B cell (primary cell): ENCODE results near the gene ARF5.
"Not testable (repeated sequence)": the region's sequence is repeated elsewhere in the genome, so short reads cannot be mapped to it uniquely, and the experiment has no call there.

Experiments
- EZH2 ChIP-seq: IDR thresholded peaks from 2 replicates; pipeline ENCODE4 v1.6.1; 2012; ENCODE audit warnings: borderline replicate concordance, low read depth, mild to moderate bottlenecking, moderate library complexity, low read length; ENCODE audit not compliant: insufficient read depth, poor library complexity, severe bottlenecking
- TF ChIP-seq, protein P1 (sequence below): fragments of 200-600 bp; IDR thresholded peaks from one replicate; pipeline ENCODE4 v1.8.0; 2022; ENCODE audit warnings: antibody characterized with exemption, mild to moderate bottlenecking

DNA sequence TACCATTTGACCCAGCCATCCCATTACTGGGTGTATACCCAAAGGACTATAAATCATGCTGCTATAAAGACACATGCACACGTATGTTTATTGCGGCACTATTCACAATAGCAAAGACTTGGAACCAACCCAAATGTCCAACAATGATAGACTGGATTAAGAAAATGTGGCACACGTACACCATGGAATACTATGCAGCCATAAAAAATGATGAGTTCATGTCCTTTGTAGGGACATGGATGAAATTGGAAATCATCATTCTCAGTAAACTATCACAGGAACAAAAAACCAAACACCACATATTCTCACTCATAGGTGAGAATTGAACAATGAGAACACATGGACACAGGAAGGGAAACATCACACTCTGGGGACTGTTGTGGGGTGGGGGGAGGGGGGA lies 20.2 kb upstream of the ARF5 start:
- TF ChIP-seq, protein P1, sequence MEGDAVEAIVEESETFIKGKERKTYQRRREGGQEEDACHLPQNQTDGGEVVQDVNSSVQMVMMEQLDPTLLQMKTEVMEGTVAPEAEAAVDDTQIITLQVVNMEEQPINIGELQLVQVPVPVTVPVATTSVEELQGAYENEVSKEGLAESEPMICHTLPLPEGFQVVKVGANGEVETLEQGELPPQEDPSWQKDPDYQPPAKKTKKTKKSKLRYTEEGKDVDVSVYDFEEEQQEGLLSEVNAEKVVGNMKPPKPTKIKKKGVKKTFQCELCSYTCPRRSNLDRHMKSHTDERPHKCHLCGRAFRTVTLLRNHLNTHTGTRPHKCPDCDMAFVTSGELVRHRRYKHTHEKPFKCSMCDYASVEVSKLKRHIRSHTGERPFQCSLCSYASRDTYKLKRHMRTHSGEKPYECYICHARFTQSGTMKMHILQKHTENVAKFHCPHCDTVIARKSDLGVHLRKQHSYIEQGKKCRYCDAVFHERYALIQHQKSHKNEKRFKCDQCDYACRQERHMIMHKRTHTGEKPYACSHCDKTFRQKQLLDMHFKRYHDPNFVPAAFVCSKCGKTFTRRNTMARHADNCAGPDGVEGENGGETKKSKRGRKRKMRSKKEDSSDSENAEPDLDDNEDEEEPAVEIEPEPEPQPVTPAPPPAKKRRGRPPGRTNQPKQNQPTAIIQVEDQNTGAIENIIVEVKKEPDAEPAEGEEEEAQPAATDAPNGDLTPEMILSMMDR = not testable (repeated sequence)
- not testable (repeated sequence) for TF ChIP-seq EZH2
